ENCODE data around the gene CERK. TPM values are rescaled to one million over a fixed set of nuclear protein-coding genes. Genes with fewer than 3 reads are reported as not detected.

Gene CERK
- total RNA-seq, 1 donor from 2014 or later = 67.5 TPM

DNA sequence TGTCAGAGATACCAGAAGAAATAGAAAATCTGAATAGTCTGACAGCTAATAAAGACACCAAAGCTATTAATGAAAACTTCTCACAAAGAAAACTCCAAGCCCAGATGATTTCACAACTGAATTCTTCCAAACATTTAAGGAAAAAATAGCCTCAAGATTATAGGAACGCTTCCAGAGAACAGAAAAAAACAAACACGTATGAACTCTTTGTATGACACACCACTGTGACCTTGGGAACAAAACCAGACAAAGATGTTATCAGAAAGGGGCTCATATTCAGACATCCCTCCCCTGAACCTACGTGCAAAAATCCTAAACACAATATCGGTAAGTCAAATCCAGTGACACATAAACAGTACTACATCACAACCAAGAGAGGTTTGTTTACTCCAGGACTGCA lies 23.5 kb downstream of the CERK start:
- Mint-ChIP-seq H3K27ac (no peak overlapping the region), H3K36me3 (peaks cover 37% of the 10 kb centered on the region), H3K4me3 (no peak overlapping the region), H3K9me3 (no peaks in the 10 kb centered on the region), H3K27me3 (no peaks in the 10 kb centered on the region), H3K4me1 (ENCODE audit: unreplicated experiment) (no peaks in the 10 kb centered on the region)
- no peak for DNase-seq (ENCODE audit: extremely low spot score, unreplicated experiment)
- TF ChIP-seq CTCF (conservative IDR thresholded peaks at IDR 0.05) = no peak

- Mint-ChIP-seq H3K4me1 (ENCODE audit: unreplicated experiment) (no peaks in the 10 kb centered on the region), H3K4me3 (no peak overlapping the region), H3K27me3 (no peaks in the 10 kb centered on the region), H3K9me3 (no peaks in the 10 kb centered on the region), H3K36me3 (peaks cover 37% of the 10 kb centered on the region), H3K27ac (no peak overlapping the region)
- no peak for DNase-seq (ENCODE audit: extremely low spot score, unreplicated experiment)
- no peak for TF ChIP-seq CTCF (conservative IDR thresholded peaks at IDR 0.05)
Measured at GRCh38 chr22:46712288-46712687, 25.8 kb downstream of the CERK start.

DNA sequence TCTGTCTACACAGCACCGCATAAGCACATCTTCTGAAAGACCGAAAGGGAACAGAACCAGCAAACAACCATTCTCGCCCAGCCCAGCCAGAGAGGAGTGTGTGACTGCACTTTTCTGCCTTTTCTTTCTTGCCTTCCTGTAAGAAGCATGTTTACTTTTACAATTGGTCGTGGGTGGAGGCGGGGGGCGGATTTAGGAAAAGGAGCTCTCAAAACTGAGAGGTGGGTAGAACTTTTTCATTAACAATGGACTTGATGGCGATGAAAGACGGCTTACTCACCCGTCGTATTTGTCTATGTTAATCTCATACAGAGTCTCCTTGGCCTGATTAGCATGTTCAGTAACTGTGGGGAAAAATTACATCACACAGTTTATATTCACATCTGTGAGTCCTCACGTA lies 27.2 kb downstream of the CERK start:
- no peak for DNase-seq (ENCODE audit: extremely low spot score, unreplicated experiment)
- Mint-ChIP-seq H3K9me3 (no peaks in the 10 kb centered on the region), H3K4me1 (ENCODE audit: unreplicated experiment) (peaks cover 3% of the 10 kb centered on the region), H3K27me3 (no peaks in the 10 kb centered on the region), H3K27ac (no peak overlapping the region), H3K4me3 (no peak overlapping the region), H3K36me3 (peaks cover 48% of the 10 kb centered on the region)
- TF ChIP-seq CTCF (conservative IDR thresholded peaks at IDR 0.05) = no peak

DNA sequence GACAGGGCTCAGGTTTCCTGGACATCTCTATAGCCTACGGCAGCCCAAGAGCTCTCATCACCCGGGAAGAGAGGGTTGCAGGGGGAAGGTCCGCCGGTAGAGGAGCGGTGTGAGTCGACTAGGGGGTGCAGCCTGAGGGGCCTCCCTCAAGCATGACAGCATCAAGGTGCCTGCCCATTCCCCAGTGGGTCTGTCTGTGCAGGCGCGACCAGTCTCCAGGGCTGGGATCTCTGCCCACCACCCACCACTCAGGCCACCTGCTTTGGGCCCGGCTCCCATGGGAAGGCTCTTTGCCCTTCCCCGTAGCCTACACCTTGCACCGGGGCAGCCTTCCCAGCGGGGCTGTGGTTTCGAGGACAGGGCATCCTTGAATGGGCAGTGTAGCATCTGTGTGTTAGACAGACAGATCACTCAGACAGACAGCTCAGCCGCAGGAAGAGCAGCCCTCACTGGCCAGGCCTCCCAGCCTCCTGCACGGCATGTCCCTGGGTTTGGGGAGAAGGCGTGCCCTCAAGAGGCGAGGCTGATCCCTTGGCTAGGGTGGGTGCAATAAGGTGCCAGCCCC lies 29.2 kb downstream of the CERK start:
- H3K9me3 Mint-ChIP-seq = no peaks in the 10 kb centered on the region
- H3K36me3 Mint-ChIP-seq = peaks cover 47% of the 10 kb centered on the region
- no peak for DNase-seq (ENCODE audit: extremely low spot score, unreplicated experiment)
- no peak overlapping the region for H3K4me3 Mint-ChIP-seq
- no peak for TF ChIP-seq CTCF (conservative IDR thresholded peaks at IDR 0.05)
- H3K4me1 Mint-ChIP-seq (ENCODE audit: unreplicated experiment) = peaks cover 3% of the 10 kb centered on the region
- no peak overlapping the region for H3K27ac Mint-ChIP-seq
- H3K27me3 Mint-ChIP-seq = no peaks in the 10 kb centered on the region

GRCh38 chr22:46707827-46708570 lies 30.1 kb downstream of the CERK start:
- Mint-ChIP-seq H3K27me3 (no peaks in the 10 kb centered on the region), H3K36me3 (peaks cover 42% of the 10 kb centered on the region), H3K4me3 (no peak overlapping the region), H3K27ac (no peak overlapping the region), H3K9me3 (no peaks in the 10 kb centered on the region), H3K4me1 (ENCODE audit: unreplicated experiment) (peaks cover 3% of the 10 kb centered on the region)
- no peak for DNase-seq (ENCODE audit: extremely low spot score, unreplicated experiment)
- TF ChIP-seq CTCF (conservative IDR thresholded peaks at IDR 0.05) = no peak
